Stimulated activated CD4-positive, alpha-beta T cell treated with anti-CD3 and anti-CD28 coated beads, TNF-alpha, amount 100 ng/mL, for 4 hours (primary cell): Measurements from ENCODE around the gene FBXW10.
"Not testable (repeated sequence)": the region's sequence is repeated elsewhere in the genome, so short reads cannot be mapped to it uniquely, and the experiment has no call there.

Source experiments
- DNase-seq, 3 experiments: peaks; one replicate each; pipeline ENCODE4 v3.0.0-alpha.2; 2020; ENCODE audit warnings: low read depth in 3 of 3

FBXW10 gene, protein sequence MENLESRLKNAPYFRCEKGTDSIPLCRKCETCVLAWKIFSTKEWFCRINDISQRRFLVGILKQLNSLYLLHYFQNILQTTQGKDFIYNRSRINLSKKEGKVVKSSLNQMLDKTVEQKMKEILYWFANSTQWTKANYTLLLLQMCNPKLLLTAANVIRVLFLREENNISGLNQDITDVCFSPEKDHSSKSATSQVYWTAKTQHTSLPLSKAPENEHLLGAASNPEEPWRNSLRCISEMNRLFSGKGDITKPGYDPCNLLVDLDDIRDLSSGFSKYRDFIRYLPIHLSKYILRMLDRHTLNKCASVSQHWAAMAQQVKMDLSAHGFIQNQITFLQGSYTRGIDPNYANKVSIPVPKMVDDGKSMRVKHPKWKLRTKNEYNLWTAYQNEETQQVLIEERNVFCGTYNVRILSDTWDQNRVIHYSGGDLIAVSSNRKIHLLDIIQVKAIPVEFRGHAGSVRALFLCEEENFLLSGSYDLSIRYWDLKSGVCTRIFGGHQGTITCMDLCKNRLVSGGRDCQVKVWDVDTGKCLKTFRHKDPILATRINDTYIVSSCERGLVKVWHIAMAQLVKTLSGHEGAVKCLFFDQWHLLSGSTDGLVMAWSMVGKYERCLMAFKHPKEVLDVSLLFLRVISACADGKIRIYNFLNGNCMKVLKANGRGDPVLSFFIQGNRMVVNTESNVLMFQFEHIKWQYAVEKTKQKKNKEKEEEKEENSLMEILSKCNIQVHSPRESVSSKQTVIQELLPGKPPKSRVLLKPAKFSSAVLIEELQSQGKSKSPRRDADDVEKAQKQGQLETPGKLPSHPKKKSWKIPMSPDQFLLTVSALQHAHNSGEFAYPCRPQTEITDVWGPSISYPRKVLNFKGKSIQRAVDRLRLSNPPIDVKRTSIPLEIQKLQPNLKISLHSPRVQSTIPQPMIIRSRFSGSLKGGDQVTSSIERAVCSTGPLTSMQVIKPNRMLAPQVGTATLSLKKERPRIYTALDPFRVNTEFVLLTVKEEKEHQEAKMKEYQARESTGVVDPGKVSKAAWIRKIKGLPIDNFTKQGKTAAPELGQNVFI

DNA sequence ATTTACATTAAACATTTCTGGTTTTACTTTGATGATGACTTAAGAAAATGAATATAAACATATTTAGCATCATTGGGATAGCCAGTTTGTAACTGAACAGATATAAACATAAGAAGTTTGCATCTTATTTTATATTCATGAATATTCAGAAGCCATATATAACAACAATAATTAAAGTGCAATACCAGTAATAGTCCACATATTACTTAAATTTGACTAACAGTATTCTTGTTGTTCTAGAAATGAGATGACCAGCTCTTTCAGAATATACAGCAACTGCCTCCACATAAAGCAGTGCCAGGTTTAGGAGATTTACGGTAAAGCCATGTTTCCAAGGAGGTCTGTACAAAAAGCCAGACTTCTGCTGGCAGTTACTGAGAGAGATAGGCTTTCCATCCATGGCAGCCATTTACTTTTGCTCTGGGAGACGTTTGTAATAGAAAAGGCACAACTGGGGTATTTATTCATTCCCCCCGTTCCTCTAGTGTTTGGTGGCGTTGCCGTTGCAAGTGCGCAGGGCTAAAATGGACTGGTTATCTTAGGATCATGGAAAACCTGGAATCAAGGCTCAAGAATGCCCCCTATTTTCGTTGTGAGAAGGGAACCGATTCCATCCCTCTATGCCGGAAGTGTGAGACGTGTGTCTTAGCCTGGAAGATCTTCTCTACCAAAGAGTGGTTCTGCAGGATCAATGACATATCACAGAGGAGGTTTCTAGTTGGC, at the start of gene FBXW10:
FBXW10 (plus strand) TSS at position 356 of the 723 bp plus-strand sequence; CDS start at position 547, 191 bp downstream.
- DNase-seq = not testable (repeated sequence)

DNA sequence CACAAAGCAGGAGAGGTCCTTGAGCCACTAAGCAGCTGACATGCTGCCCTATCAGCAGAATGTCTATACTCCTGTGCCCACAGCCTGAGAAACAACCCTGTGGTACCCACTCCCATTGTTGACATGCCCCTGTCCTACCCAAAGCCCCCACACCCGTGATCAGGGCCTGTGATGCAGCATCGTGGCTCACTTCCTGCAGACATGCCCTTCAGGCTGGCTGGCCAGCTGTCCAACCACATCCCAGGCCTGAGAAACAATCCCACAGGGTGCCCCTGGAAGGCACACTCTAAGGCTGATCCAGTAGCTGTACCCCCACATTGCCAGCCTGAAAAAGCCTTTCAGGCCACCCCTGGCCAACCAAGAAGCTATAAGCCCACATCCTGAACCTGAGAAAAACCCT, 48.7 kb upstream of the FBXW10 start:
- not testable (repeated sequence) for DNase-seq

DNA sequence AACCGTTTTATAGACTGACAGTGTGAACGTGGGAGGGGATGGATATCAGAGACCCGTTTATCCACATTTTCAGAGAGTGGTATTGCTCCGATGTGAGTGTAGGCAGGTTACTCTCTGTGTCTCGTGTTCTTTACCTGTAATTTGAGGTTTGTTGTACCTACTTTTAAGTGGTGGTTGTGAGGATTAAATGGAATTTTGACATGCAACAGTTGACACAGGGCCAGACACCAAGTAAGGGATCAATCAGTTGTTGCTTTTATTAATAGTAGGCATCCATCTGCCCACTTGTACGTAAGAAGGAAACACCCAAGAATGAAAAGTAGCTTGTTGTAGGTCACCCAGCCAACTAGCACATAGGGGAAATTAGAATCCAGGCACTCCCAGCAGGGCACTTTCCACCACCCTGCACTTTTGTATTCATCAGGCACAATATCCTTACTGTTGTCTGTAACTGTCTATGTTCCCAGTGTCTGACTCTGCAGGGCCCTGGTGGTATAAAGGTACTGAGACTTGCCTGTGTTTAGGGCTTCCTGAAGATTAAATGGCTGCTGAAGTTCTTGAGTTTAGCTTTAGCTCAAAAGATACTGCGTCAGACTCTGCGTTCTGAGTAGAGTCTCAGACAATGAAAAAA, 45.3 kb upstream of the FBXW10 start:
- DNase-seq = not testable (repeated sequence)

DNA sequence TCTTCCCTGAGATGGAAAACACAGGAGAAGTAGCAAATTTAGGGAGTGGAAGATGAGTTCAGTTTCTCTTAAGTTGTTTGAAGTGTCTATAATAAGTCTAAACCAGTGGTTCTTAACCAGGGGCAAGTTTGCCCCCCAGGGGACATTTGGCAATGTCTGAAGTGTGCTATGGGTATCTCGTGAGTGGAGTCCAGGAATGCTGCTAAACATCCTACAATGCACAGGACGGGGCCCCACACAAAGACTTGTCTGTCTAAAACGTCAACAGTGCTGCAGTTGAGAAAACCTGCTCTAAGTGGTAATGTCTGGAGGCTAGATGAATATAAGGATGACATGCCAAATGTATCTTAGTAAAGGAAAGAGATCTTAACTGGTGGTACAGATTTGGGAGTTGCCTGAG, 37.9 kb upstream of the FBXW10 start:
- DNase-seq = not testable (repeated sequence)

DNA sequence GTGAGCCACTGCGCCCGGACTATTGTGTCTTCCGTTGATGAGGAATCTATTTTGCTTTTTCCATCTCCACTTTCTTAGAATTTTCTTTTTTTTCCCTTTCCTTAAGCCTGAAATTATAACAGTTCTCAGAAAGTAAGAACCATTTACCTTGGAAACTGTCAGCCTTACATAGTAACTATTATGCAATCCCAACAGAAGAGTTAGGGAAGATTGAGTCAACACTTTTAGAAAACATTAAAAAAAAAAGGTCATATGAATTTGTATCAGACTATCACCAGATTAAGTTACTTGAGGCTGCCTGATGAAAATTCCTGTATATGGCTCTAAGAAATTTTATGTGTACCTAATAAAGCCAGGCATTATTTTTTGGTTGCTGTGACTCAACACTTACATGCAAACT, 35.6 kb upstream of the FBXW10 start:
- not testable (repeated sequence) for DNase-seq

DNA sequence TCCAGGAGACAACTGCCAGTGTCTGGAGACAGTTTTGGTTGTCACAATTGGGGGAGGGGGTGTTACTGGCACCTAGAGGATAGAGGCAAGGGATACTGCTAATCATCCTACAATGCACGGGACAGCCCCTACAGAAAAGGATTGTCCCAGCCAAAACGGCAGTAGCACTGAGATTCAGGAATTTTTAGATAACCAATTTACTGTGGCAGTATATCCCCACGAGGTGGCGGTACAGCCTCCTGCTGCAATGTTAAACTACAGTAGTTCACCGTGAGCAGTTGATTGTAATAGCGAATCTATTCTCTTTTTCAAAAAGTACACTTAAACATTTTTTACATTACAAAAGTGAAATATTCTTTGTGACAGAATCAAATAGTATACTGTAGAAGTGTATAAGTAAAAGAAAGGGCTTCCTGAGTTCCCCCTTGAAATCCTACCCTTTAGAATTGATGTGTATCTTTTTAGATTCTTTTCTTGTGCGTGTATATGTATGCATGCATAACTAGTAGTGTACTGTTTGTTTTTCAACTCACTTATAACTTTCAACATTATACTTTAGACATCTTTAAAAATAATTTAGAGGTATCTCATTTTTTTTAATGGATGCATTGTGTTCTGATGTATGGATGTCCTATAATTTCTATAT, 31.4 kb upstream of the FBXW10 start:
- peak; percentile 36 to 42 (median 39) for DNase-seq

DNA sequence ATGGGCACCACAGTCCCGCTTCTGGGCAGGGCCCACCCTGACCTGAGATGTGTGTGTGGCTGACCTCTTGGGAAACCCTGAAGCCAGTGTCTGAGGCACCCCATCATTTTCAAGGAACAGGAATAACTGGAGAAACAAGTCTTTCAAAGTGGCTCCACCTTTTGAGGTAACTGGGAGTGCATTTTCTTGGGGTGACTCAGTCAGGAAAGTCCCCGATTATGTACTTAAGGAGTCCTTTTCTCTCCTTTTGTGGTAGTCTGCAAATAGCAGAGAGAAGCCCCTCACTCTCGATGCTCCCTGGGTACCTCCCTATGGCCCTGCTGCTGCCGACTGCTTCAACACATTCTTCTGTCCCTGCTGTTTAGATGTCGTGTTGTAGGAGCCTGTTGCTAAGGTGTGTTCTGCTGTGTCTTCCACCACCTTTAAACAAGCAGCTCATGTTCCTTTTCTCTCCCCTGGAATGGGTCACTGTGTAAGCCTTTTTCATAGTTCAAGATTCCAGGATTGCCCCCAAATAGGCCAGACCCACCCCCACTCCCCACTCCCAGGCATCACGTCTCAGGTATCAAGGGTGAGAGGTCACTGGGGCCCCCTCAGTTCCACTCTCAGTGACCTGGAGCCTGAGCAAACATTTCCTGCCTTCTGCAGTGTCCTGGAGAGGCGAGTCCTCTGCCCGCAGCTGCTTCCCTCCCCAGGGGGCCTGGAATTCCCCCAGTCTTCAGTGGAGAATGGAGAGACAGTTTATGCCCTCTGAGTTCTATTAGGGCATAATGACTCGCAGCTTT, 25.0 kb upstream of the FBXW10 start:
- not testable (repeated sequence) for DNase-seq

DNA sequence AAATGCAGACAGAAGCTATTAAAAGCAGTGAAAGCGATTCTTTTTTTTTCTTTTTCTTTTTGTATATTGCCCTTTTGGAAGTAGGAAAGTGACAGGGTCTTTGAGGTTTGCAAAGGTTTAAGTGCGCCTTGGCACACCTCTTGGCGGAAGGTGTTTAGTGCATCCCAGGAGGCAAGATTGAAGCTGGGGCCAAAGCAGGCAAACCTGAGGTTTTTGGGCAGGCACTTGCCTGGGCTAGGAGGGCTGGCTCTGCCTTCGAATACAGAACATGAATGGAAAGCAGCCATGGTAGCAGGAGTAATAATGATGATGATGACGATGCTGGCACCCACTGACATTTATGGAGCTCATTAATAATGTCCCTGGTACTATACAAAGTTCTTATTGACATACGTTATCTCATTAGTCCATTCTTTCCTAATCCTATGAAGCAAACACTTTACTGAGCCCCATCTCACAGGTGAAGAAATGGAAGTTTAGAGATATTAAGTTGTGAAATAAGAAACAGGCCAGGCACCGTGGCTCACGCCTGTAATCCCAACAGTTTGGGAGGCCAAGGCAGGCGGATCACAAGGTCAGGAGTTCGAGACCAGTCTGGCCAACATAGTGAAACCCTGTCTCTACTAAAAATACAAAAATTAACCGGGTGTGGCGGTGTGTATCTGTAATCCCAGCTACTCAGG, 24.3 kb upstream of the FBXW10 start:
- not testable (repeated sequence) for DNase-seq

DNA sequence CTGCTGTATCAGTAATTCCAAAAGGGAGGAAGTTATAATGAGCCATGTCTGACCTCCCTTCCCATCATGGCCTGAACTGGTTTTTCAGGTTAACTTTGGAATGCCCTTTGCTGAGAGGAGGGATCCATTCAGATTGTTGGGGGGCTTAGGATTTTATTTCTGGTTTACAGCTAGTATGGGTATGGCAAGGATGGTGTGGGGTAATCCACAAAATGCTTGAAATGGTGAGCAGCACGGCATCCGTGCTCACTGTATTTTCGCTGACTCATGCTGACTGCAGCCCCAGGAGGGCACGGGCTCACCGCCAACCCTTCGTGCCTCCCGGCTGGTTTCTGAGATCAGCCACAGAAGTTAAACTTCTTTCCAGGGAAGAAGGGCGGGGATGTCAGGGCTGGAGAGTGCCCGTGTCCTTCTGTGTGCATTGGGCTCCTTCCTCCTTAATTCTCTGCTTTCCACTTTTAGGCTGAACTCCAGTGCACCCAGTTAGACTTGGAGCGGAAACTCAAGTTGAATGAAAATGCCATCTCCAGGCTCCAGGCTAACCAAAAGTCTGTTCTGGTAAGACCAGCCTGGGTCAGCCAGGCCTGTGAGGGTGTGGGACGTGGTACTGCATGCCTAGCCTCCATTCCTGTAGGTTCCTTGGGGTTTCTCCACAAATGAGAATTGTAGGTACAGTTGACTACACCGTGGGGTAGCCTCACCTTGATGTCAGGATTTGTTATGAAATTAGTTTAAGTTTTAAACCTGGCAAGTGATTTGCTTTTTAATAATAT, 21.9 kb upstream of the FBXW10 start:
- not testable (repeated sequence) for DNase-seq

DNA sequence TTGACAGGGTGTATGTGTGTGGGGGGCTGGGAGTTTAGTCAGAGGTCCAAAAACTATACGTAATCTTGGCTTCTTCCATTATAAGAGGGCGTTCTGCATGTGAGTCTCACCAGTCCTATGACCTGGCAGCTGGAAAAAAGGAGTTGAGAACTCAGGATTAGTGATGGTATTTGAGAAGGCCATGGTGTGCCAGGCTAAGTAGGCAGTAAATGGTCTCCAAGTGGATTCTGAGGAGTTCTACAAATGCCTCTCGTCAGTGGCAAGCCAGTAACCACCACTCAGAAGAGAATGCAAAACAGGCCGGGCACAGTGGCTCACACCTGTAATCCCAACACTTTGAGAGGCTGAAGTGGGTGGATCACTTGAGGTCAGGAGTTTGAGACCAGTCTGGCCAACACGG, 21.2 kb upstream of the FBXW10 start:
- DNase-seq = not testable (repeated sequence)

DNA sequence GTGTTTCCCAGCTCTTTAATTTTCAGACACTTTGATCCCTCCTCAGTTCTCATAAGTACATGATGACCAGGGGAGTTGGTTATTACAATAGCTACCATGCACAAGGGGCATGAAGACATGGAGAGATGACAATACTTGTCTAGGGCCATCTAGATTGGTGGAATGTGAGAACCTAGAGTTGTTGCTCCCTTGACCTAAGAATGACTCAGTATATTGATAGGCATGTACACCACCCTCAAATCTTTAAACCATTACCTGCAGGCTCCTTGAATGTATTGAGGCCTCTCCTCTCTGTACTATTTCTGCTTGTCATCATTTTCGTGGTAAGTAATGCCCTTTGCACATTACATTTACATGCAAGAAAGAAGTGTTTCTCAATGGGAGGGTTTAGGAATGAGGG, 20.3 kb upstream of the FBXW10 start:
- DNase-seq = not testable (repeated sequence)

DNA sequence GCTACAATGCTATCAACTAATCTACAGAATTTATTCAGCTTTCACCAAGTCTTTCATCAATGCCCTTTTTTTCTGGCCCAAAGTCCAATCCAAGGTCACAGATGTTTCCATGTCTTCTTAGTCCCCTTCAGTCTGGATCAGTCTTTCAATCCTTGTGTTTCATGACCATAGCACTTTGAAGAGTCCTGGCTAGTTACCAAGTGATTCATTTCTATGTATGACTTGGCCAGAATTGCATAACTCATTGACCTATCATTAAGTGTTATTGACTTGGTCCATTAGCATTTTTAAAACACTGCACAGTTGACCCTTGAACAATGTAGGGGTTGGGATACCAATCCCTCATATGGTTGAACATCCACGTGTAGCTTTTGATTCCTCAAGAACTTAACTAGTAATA, 11.4 kb upstream of the FBXW10 start:
- DNase-seq = not testable (repeated sequence)

DNA sequence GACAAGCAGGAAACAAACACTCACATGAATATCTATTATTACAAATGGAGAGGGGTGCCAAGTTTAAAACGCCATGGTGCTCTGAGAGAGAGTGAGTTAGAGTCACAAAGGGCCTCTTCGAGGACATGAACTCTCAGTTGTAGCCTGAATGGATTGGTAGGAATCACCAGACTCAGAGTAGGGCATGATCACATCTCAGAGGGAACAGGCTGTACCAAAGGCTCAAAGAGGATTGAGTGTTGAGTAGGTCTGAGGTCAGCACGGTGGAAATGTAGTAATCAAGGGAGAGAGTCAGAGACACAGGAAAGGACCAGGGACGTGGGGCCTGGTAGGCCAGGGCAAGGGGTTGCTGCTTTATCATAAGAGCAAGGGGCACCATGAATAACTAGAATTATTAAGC, 10.5 kb upstream of the FBXW10 start:
- DNase-seq = not testable (repeated sequence)

DNA sequence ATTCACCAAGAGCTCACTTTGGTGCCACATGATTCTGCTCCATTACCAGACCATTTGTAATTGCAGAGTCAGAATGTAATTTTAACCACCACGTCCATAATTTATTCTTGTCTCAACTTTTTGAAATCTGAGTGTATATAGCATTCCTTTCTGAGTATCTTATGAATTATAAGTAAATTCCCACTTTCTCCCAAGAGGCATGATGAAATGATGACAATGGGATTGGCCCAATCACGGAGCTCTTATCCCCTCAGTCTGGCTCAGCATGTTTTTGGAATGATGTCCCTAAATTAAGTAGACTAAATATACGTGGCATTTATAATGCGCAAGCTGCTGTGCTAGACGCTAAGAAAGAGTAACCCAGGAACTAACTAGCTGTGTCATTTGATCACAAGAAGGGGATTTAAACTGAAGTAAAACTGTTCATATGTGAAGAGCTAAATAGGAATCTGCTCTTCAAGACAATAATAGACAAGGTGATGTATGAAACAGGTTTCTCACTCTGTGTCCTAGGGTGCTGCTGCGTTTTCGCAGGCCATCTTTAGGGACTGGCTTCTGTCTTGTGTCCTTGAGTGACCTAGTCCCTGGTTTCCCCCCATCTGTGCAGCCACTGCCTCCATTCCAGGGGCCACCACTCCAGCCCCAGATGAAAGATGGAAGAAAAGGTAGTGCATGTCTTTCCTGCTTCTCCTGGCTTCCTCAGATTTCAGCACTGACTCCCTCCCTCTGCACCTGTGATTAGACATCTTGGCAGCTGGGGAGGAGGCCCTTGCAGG, 4.0 kb upstream of the FBXW10 start:
- not testable (repeated sequence) for DNase-seq

DNA sequence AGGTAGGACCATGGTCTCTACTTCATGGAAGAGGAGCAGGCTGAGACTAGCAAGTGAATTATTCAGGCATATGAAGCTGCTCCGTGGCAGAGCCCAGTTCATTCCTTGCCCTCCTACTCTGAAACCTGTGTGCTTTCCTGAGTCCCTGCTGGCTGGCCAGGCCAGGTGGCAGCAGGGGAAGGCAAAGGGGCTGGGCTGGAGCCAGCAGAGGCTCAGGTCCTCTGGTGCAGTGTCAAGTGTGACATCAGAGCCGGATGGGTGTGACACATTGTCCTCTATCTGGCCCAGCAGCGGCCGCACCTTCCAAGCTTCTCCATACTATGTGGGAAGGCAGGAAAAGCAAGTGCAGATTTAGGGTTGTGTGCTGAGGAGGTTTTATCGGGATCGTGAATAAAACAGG, 2.6 kb upstream of the FBXW10 start:
- DNase-seq = not testable (repeated sequence)

DNA sequence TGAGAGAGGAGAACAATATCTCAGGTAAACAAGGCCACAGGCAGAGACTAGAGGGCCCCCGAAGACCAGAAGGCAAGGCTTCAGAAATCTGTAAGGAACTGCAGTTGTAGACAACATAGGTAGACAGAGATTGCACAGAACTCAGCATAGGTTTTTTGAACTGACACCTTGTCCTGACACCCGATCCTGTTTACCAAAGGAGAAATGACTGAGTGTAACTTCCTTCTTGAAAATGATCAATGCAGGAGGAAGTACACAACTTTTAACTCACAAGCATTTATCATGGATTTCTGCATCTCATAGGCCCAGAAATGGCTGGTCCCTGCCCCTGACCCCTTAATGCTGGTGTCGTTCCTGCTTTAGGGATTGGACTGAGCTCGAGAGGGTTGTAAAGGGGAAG, 872 bp downstream of the FBXW10 start:
- not testable (repeated sequence) for DNase-seq

DNA sequence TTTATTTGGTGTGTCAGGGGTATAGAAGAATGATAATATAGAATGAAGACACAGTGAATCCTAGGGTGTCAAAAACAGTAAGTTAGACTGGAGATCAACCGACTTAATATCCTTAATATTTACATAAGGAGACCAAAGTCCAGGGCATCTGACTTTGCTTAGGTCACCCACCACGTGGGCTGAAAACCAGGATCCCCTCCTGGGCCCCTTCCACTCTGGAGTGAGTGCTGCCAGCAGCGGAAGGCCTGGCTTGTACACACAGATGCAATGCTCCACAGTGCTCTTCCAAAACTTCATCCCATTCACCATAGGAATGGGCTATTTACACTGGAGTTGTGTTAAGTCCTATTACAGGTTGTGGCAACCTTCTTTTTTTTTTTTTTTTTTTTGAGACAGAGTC, 2.7 kb downstream of the FBXW10 start:
- not testable (repeated sequence) for DNase-seq

DNA sequence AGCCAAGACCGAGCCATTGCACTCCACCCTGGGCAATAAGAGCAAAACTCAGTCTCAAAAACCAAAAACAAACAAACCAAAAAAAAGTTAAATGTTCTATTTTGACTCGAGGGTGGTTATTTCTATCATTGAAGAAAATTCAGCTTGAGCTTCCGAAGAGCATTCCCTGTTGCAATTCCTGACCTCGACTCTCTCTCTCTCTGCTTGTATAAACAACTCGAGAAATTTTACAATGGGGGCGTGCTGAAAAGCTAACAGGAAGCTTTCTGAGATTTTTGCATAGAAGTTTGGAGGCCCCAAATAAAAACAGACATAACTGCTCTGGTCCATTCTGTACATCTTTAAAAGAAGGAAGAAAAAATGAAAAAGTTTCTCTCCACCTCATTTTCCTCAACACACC, 3.6 kb downstream of the FBXW10 start:
- not testable (repeated sequence) for DNase-seq
